ENCODE measurements around the gene SRR. TPM values are rescaled to one million over a fixed set of nuclear protein-coding genes. Genes with fewer than 3 reads are reported as not detected.

The SRR gene
- total RNA-seq, 1 donor from 2014 or later, result 22.0 TPM

DNA sequence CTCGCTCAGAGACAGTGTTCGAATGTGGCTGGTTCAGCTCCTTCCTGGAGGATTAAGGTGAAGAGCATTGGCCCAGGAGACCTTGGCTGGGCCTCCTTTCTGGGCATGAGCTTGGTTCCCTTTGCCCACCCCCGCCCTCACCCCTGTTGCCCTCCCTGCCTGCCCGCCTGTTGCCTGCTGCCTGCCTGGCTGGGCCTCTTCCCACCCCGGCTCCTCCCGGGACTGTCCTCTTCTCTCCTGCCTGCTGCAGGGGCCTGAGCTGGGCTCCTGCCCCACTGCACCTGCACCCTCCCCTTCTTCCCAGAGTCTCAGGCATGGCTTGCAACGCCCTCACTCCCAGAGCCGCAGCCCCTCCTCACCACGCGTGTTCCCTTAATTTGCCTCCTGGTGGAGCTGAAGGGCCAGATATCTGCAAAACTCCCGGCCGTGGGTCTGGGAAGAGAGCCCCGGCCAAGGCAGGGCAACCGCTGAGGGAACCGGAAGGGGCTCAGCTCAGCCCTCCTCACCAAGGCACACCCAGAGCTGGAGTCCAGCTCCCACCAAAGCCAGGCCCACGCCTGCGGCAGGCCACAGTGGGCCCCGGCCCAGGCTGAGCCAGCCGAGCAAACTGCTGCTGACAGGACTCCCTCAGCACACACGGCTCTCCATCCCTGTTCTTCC is 65.9 kb downstream of the SRR start:
- H3K27me3 Mint-ChIP-seq (ENCODE audit: unreplicated experiment), result peaks cover 2% of the 10 kb centered on the region
- DNase-seq, result peak; percentile 67
- H3K9me3 Mint-ChIP-seq (ENCODE audit: unreplicated experiment), result peaks cover 4% of the 10 kb centered on the region
- H3K4me3 Mint-ChIP-seq (ENCODE audit: unreplicated experiment), result no peak overlapping the region
- H3K27ac Mint-ChIP-seq (ENCODE audit: unreplicated experiment), result peak overlapping the region; percentile 15
- no peaks in the 10 kb centered on the region for H3K36me3 Mint-ChIP-seq (ENCODE audit: unreplicated experiment)
- TF ChIP-seq, protein P1, sequence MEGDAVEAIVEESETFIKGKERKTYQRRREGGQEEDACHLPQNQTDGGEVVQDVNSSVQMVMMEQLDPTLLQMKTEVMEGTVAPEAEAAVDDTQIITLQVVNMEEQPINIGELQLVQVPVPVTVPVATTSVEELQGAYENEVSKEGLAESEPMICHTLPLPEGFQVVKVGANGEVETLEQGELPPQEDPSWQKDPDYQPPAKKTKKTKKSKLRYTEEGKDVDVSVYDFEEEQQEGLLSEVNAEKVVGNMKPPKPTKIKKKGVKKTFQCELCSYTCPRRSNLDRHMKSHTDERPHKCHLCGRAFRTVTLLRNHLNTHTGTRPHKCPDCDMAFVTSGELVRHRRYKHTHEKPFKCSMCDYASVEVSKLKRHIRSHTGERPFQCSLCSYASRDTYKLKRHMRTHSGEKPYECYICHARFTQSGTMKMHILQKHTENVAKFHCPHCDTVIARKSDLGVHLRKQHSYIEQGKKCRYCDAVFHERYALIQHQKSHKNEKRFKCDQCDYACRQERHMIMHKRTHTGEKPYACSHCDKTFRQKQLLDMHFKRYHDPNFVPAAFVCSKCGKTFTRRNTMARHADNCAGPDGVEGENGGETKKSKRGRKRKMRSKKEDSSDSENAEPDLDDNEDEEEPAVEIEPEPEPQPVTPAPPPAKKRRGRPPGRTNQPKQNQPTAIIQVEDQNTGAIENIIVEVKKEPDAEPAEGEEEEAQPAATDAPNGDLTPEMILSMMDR (IDR thresholded peaks at IDR 0.05; ENCODE audit: partially characterized antibody, unreplicated experiment), result peak; percentile 12
- no peaks in the 10 kb centered on the region for H3K4me1 Mint-ChIP-seq (ENCODE audit: low read depth, unreplicated experiment)

DNA sequence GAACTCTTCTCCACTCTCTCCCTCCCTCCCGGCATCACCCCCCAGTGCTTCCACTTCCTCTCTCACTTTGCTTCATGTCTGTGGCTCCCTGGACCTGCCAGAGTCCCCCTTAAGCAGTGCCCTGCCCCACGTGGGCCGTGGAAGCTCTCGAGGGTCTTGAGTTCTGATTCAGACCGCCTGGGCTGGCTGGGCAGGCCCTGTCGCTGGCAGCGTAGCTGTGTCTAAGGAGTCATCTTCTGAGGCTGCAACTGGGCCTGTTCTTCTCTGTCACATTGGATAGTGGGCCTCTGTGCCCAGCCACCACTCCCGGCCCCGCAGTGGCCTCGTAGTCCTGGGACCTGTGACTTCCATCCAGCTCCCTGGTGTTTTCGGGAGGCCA is 66.5 kb downstream of the SRR start:
- Mint-ChIP-seq H3K4me1 (ENCODE audit: low read depth, unreplicated experiment) (no peaks in the 10 kb centered on the region), H3K9me3 (ENCODE audit: unreplicated experiment) (peaks cover 4% of the 10 kb centered on the region), H3K27me3 (ENCODE audit: unreplicated experiment) (peaks cover 2% of the 10 kb centered on the region), H3K27ac (ENCODE audit: unreplicated experiment) (peak overlapping the region; percentile 15), H3K36me3 (ENCODE audit: unreplicated experiment) (no peaks in the 10 kb centered on the region), H3K4me3 (ENCODE audit: unreplicated experiment) (no peak overlapping the region)
- TF ChIP-seq, protein P1 (IDR thresholded peaks at IDR 0.05; ENCODE audit: partially characterized antibody, unreplicated experiment), result no peak
- DNase-seq, result no peak

DNA sequence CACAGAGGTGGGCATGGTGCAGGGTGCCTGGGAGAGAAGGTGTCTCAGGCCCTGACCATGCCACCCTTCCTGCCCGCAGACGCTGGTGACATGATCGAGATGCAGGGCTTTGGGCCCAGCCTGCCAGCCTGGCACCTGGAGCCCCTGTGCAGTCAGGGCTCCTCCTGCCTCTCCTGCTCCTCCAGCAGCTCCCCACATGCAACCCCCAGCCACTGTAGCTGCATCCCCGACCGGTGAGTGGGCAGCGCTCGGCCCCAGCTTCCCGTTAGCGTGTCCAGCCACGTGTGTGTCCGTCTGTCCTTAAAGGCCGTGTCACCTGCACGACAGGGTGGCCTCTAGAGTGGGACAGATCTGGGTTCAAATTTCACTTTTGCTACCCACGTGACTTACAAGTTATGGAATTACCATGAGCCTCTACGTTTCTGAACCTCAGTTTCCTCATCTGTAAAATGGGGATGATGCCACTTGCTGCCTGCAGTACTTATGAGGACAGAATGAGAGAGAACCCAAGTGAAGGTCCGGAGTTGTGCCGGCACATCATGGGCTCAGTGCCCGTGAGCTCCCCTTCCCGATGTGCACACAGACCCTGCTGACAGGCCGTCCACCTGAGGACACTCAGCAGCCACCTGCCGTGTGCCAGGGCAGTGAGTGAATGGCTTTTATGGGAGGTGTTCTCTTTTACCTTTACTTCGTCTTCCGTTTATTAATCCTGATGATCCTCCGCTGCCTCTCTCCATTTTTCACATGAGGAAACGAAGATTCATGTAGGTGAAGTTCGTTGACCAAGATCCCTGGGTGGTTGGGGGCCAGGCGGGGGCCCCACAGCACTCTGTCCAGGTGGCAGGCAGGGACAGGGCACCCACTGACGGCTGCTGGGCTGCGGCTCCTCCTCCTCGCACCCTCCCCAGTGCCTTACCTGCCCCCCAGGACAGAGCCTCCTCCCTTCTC is 67.7 kb downstream of the SRR start:
- Mint-ChIP-seq H3K27ac (ENCODE audit: unreplicated experiment) (no peak overlapping the region), H3K36me3 (ENCODE audit: unreplicated experiment) (no peaks in the 10 kb centered on the region), H3K27me3 (ENCODE audit: unreplicated experiment) (peaks cover 2% of the 10 kb centered on the region), H3K9me3 (ENCODE audit: unreplicated experiment) (peaks cover 4% of the 10 kb centered on the region), H3K4me3 (ENCODE audit: unreplicated experiment) (no peak overlapping the region), H3K4me1 (ENCODE audit: low read depth, unreplicated experiment) (no peaks in the 10 kb centered on the region)
- TF ChIP-seq, protein P1 (IDR thresholded peaks at IDR 0.05; ENCODE audit: partially characterized antibody, unreplicated experiment), result no peak
- DNase-seq, result no peak

DNA sequence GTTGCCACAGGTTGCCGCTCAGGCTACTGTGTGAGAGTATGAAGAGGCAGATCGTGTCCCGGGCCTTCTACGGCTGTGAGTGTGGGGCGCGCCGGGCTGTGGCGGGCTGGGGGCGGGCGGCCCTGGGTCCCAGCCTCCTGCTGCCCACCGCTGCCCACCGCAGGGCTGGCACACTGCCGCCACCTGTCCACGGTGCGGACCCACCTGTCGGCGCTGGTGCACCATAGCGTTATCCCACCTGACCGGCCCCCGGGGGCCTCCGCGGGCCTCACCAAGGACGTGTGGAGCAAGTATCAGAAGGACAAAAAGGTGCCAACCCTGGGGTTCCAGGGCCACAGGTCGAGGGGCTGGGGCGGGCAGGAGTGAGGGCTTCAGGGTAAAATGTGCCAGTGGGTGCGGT is 68.4 kb downstream of the SRR start:
- peaks cover 2% of the 10 kb centered on the region for H3K27me3 Mint-ChIP-seq (ENCODE audit: unreplicated experiment)
- no peaks in the 10 kb centered on the region for H3K4me1 Mint-ChIP-seq (ENCODE audit: low read depth, unreplicated experiment)
- no peak for DNase-seq
- H3K36me3 Mint-ChIP-seq (ENCODE audit: unreplicated experiment), result no peaks in the 10 kb centered on the region
- peaks cover 4% of the 10 kb centered on the region for H3K9me3 Mint-ChIP-seq (ENCODE audit: unreplicated experiment)
- no peak overlapping the region for H3K4me3 Mint-ChIP-seq (ENCODE audit: unreplicated experiment)
- TF ChIP-seq, protein P1 (IDR thresholded peaks at IDR 0.05; ENCODE audit: partially characterized antibody, unreplicated experiment), result no peak
- H3K27ac Mint-ChIP-seq (ENCODE audit: unreplicated experiment), result no peak overlapping the region

DNA sequence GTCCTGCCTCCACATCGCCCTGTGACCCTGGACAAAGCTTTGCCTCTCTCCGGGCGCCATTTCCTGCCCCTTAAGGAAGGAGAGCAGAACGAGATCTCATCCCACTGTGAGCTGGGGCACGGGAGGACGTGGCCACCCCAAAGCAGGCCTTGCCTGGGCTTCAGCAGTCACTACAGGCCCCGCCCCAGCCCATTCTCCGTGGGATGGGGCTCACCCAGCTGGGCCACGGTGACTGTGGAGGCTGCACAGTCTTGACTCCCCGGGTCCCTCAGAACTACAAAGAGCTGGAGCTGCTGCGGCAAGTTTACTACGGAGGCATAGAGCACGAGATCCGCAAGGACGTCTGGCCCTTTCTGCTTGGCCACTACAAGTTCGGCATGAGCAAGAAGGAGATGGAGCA is 68.9 kb downstream of the SRR start:
- H3K4me1 Mint-ChIP-seq (ENCODE audit: low read depth, unreplicated experiment), result no peaks in the 10 kb centered on the region
- peaks cover 4% of the 10 kb centered on the region for H3K9me3 Mint-ChIP-seq (ENCODE audit: unreplicated experiment)
- H3K4me3 Mint-ChIP-seq (ENCODE audit: unreplicated experiment), result no peak overlapping the region
- H3K36me3 Mint-ChIP-seq (ENCODE audit: unreplicated experiment), result no peaks in the 10 kb centered on the region
- TF ChIP-seq, protein P1 (IDR thresholded peaks at IDR 0.05; ENCODE audit: partially characterized antibody, unreplicated experiment), result no peak
- H3K27me3 Mint-ChIP-seq (ENCODE audit: unreplicated experiment), result peaks cover 4% of the 10 kb centered on the region
- no peak for DNase-seq
- H3K27ac Mint-ChIP-seq (ENCODE audit: unreplicated experiment), result no peak overlapping the region
